A549 treated with DMSO at 1 μM for 4 hours (cell line): Measurements from ENCODE around the gene SUMO1. TPM values are rescaled to one million over a fixed set of nuclear protein-coding genes. Genes with fewer than 3 reads are reported as not detected.

Experiments
- total RNA-seq: library from RNA; stranded (reverse); fragments of 200-300 nt; extraction: Qiagen RNA extraction; gene quantifications from 5 replicates; pipeline ENCODE4 v1.2.3, GENCODE V29; 2022; ENCODE audit warnings: low read depth

SUMO1 gene
- 136 to 182 TPM (median 149 TPM) in 5 replicates for total RNA-seq

GRCh38 chr2:202238234-202239197, at the start of gene SUMO1:
TSS of gene SUMO1 (minus strand) at chr2:202238597. CDS start at chr2:202238451, 146 bp downstream.

GRCh38 chr2:202265467-202266277, 27.3 kb upstream of the SUMO1 start, which contains the start of gene NOP58:
TSS of gene NOP58 (plus strand) at chr2:202265763. CDS start at chr2:202265942, 179 bp downstream.

Other genes starting within 250 kb of the SUMO1 start
- gene FZD7, start 204.7 kb downstream of the SUMO1 start, total RNA-seq, result 5.9 to 8.4 TPM (median 7.4 TPM) in 5 replicates
- not detected in 5 replicates for gene KIAA2012, start 165.3 kb downstream of the SUMO1 start, total RNA-seq
- gene NOP58, start 27.2 kb upstream of the SUMO1 start, total RNA-seq, result 115 to 136 TPM (median 126 TPM) in 5 replicates
- gene BMPR2, start 137.7 kb upstream of the SUMO1 start, total RNA-seq, result 12.3 to 20.3 TPM (median 17.5 TPM) in 5 replicates